IMR-90 (cell line): ENCODE measurements around the gene TSEN34. TPM values are rescaled to one million over a fixed set of nuclear protein-coding genes. Genes with fewer than 3 reads are reported as not detected.

ENCODE experiments used
- ATAC-seq: fragments of 200-7000 bp; cut with Tn5 transposase; 2 replicates; pipeline ENCODE4 v1.9.1; 2020; ENCODE audit warnings: low read depth, mild to moderate bottlenecking, moderate library complexity
- BruUV-seq: library from RNA; stranded (reverse); fragments of 400-500 nt; replicated peaks from 2 replicates; lab custom pipeline; 2021; lab: Mats Ljungman, UMichigan
- CTCF ChIA-PET: fragments of 300-600 bp; formaldehyde crosslinking; extraction: SDS; loops from one replicate; lab custom pipeline; 2021; ENCODE audit warnings: antibody characterized with exemption; lab: Yijun Ruan, JAX
- POLR2A ChIA-PET: fragments of 300-600 bp; sonication (Branson Sonifier 250); formaldehyde crosslinking; loops from one replicate; lab custom pipeline; 2022; ENCODE audit warnings: antibody characterized with exemption; ENCODE audit not compliant: unreplicated experiment; lab: Charles Lee
- DNase-seq: peaks from one replicate; pipeline ENCODE4 v3.0.0; 2013
- H2AFZ ChIP-seq: replicated peaks from 2 replicates; pipeline ENCODE3; 2013; ENCODE audit warnings: low read length, mild to moderate bottlenecking; ENCODE audit not compliant: poor library complexity
- H2AK5ac ChIP-seq: 2 replicates; pipeline ENCODE4 v1.6.1; 2013; ENCODE audit warnings: low read depth, low read length, inconsistent platforms
- H2AK9ac ChIP-seq: replicated peaks from 2 replicates; pipeline ENCODE3; 2013; ENCODE audit warnings: mild to moderate bottlenecking, low read depth, low read length, moderate library complexity; ENCODE audit not compliant: poor library complexity
- H2BK120ac ChIP-seq: 2 replicates; pipeline ENCODE4 v1.6.1; 2013; ENCODE audit warnings: low read depth, low read length, inconsistent platforms
- H2BK15ac ChIP-seq: 3 replicates; pipeline ENCODE4 v1.6.1; 2013; ENCODE audit warnings: low read depth, low read length, inconsistent platforms
- H2BK20ac ChIP-seq: 2 replicates; pipeline ENCODE4 v1.6.1; 2013; ENCODE audit warnings: low read depth, mild to moderate bottlenecking, inconsistent platforms, low read length, moderate library complexity
- H2BK5ac ChIP-seq: 2 replicates; pipeline ENCODE4 v1.6.1; 2013; ENCODE audit warnings: mild to moderate bottlenecking, low read depth, low read length, inconsistent platforms; ENCODE audit not compliant: poor library complexity, severe bottlenecking
- H3K14ac ChIP-seq: replicated peaks from 2 replicates; pipeline ENCODE4 v1.6.1; 2013; ENCODE audit warnings: low read depth, low read length, inconsistent platforms
- H3K18ac ChIP-seq: 2 replicates; pipeline ENCODE4 v1.6.1; 2013; ENCODE audit warnings: low read depth, low read length, control low read depth
- H3K23ac ChIP-seq: 2 replicates; pipeline ENCODE4 v1.6.1; 2013; ENCODE audit warnings: low read depth, low read length, inconsistent platforms
- H3K27ac ChIP-seq: 2 replicates; pipeline ENCODE4 v1.5.1; 2013; ENCODE audit warnings: mild to moderate bottlenecking, control low read depth, low read length; ENCODE audit not compliant: insufficient read depth
- H3K27me3 ChIP-seq: 2 replicates; pipeline ENCODE4 v1.6.1; 2013; ENCODE audit warnings: low read length; ENCODE audit not compliant: control insufficient read depth, insufficient read depth
- H3K36me3 ChIP-seq: 2 replicates; pipeline ENCODE4 v1.6.1; 2013; ENCODE audit warnings: low read length, mixed read lengths; ENCODE audit not compliant: control insufficient read depth, insufficient read depth
- H3K4ac ChIP-seq: 2 replicates; pipeline ENCODE4 v1.6.1; 2013; ENCODE audit warnings: low read depth, low read length, inconsistent platforms
- H3K4me1 ChIP-seq: 2 replicates; pipeline ENCODE4 v1.6.1; 2013; ENCODE audit warnings: low read length, mixed read lengths; ENCODE audit not compliant: control insufficient read depth, insufficient read depth
- H3K4me2 ChIP-seq: 2 replicates; pipeline ENCODE4 v1.6.1; 2013; ENCODE audit warnings: low read depth, mild to moderate bottlenecking, control low read depth, low read length, moderate library complexity
- H3K4me3 ChIP-seq: 2 replicates; pipeline ENCODE4 v1.5.1; 2013; ENCODE audit warnings: low read depth, mild to moderate bottlenecking, control low read depth, low read length, moderate library complexity; ENCODE audit not compliant: insufficient read depth
- H3K56ac ChIP-seq: 2 replicates; pipeline ENCODE4 v1.6.1; 2013; ENCODE audit warnings: low read length, inconsistent platforms; ENCODE audit not compliant: insufficient read depth; ENCODE audit errors: extremely low read depth
- H3K79me1 ChIP-seq, 2 experiments: 2 replicates each; pipeline ENCODE4 v1.6.1; 2013; ENCODE audit warnings: low read length in 2 of 2, inconsistent platforms in 1 of 2, low read depth in 1 of 2
- H3K9ac ChIP-seq: 2 replicates; pipeline ENCODE4 v1.6.1; 2013; ENCODE audit warnings: low read depth, low read length, control low read depth
- H3K9me1 ChIP-seq: 2 replicates; pipeline ENCODE4 v1.6.1; 2013; ENCODE audit warnings: low read length, inconsistent platforms; ENCODE audit not compliant: insufficient read depth
- H3K9me3 ChIP-seq: 2 replicates; pipeline ENCODE4 v1.6.1; 2013; ENCODE audit warnings: low read length; ENCODE audit not compliant: control insufficient read depth, insufficient read depth
- H4K20me1 ChIP-seq: 2 replicates; pipeline ENCODE4 v1.6.1; 2013; ENCODE audit warnings: low read length, inconsistent platforms; ENCODE audit not compliant: insufficient read depth
- H4K5ac ChIP-seq: 2 replicates; pipeline ENCODE4 v1.6.1; 2013; ENCODE audit warnings: mild to moderate bottlenecking, low read depth, low read length, control low read depth
- H4K8ac ChIP-seq, 2 experiments: 2 replicates each; pipeline ENCODE4 v1.6.1; 2013; ENCODE audit warnings: low read depth in 2 of 2, low read length in 2 of 2, control low read depth in 1 of 2, inconsistent platforms in 1 of 2
- H4K91ac ChIP-seq: 2 replicates; pipeline ENCODE4 v1.6.1; 2013; ENCODE audit warnings: low read depth, low read length, inconsistent platforms; ENCODE audit not compliant: insufficient read depth
- BHLHE40 ChIP-seq: fragments of 150-350 bp; IDR thresholded peaks from 2 replicates; pipeline ENCODE4 v1.6.1; 2016; ENCODE audit warnings: mild to moderate bottlenecking, low read depth, low read length
- CEBPB ChIP-seq: IDR thresholded peaks from 2 replicates; pipeline ENCODE4 v1.6.1; 2012; ENCODE audit warnings: low read depth, low read length, improper control_type of control experiment
- CHD1 ChIP-seq: IDR thresholded peaks from 2 replicates; pipeline ENCODE4 v1.6.1; 2012; ENCODE audit warnings: low read depth, low read length, improper control_type of control experiment
- CTCF ChIP-seq: conservative IDR thresholded peaks from 2 replicates; pipeline ENCODE4 v1.5.1; 2012; ENCODE audit warnings: mild to moderate bottlenecking, low read depth, low read length, improper control_type of control experiment
- ELK1 ChIP-seq: fragments of 150-350 bp; IDR thresholded peaks from 2 replicates; pipeline ENCODE4 v1.6.1; 2016; ENCODE audit warnings: low read depth, mild to moderate bottlenecking, low read length, moderate library complexity, borderline replicate concordance
- FOS ChIP-seq: fragments of 150-350 bp; IDR thresholded peaks from 2 replicates; pipeline ENCODE4 v1.6.1; 2016; ENCODE audit warnings: low read depth, low read length
- MAFK ChIP-seq: IDR thresholded peaks from 2 replicates; pipeline ENCODE4 v1.6.1; 2012; ENCODE audit warnings: low read depth, low read length, improper control_type of control experiment
- MAZ ChIP-seq: IDR thresholded peaks from 2 replicates; pipeline ENCODE4 v1.6.1; 2012; ENCODE audit warnings: low read depth, mild to moderate bottlenecking, low read length, improper control_type of control experiment, moderate library complexity, borderline replicate concordance
- MXI1 ChIP-seq: IDR thresholded peaks from 2 replicates; pipeline ENCODE4 v1.6.1; 2012; ENCODE audit warnings: low read depth, mild to moderate bottlenecking, low read length, moderate library complexity, borderline replicate concordance
- NFE2L2 ChIP-seq: fragments of 150-350 bp; IDR thresholded peaks from 2 replicates; pipeline ENCODE4 v1.6.1; 2016; ENCODE audit warnings: low read depth, mild to moderate bottlenecking, low read length
- POLR2A ChIP-seq: IDR thresholded peaks from 2 replicates; pipeline ENCODE4 v1.6.1; 2012; ENCODE audit warnings: mild to moderate bottlenecking, low read depth, low read length
- RAD21 ChIP-seq: IDR thresholded peaks from 2 replicates; pipeline ENCODE4 v1.6.1; 2012; ENCODE audit warnings: low read length, improper control_type of control experiment
- RCOR1 ChIP-seq: IDR thresholded peaks from 2 replicates; pipeline ENCODE4 v1.6.1; 2012; ENCODE audit warnings: mild to moderate bottlenecking, low read length, improper control_type of control experiment; ENCODE audit not compliant: insufficient replicate concordance
- RFX5 ChIP-seq: IDR thresholded peaks from 2 replicates; pipeline ENCODE4 v1.8.0; 2012; ENCODE audit warnings: low read depth, mild to moderate bottlenecking, low read length, moderate library complexity
- SMC3 ChIP-seq: fragments of 150-350 bp; IDR thresholded peaks from 2 replicates; pipeline ENCODE4 v1.6.1; 2016; ENCODE audit warnings: low read depth, mild to moderate bottlenecking, antibody characterized with exemption, low read length, moderate library complexity
- USF2 ChIP-seq: fragments of 150-350 bp; IDR thresholded peaks from 2 replicates; pipeline ENCODE4 v1.6.1; 2017; ENCODE audit warnings: mild to moderate bottlenecking, antibody characterized with exemption, low read length, low read depth
- WGBS, 2 experiments: methylation state at CpG; one replicate each; pipeline versions ENCODE4 v1.1.5 to v1.1.7; 2013; ENCODE audit warnings: missing lambda C conversion rate in 2 of 2; ENCODE audit not compliant: insufficient read length in 1 of 2; ENCODE audit errors: extremely low coverage in 2 of 2; 5-methylcytosine and 5-hydroxymethylcytosine counted together
- dilution Hi-C: fragments of 300-500 bp; cut with HindIII; formaldehyde crosslinking; loops from one replicate; pipeline ENCODE4 v1.14.3; 2018; ENCODE audit warnings: low sequenced_read_pairs; ENCODE audit not compliant: unreplicated experiment
- in situ Hi-C: fragments of 300-500 bp; cut with MboI; formaldehyde crosslinking; loops from 3 replicates; pipeline ENCODE4 v1.14.3; 2019; ENCODE audit warnings: low sequenced_read_pairs, inconsistent platforms, mixed read lengths
- intact Hi-C: fragments of 100-400 bp; cut with micrococcal nuclease; formaldehyde crosslinking; loops from 2 replicates; pipeline ENCODE4 v1.10.0; 2022
- polyA plus RNA-seq, 3 experiments: library from polyadenylated mRNA; depleted of rRNA; stranded (reverse); fragments of >200 nt; gene quantifications; 2 replicates each; pipeline ENCODE4 v1.2.3, GENCODE V29; 2012; ENCODE audit warnings: low replicate concordance in 1 of 3
- total RNA-seq: library from RNA; depleted of rRNA; stranded (reverse); fragments of >200 nt; gene quantifications from 2 replicates; pipeline ENCODE4 v1.2.3, GENCODE V29; 2012

TSEN34 gene
- total and polyA plus RNA-seq, 2 of the 4 experiments (the other 2 are of a cell fraction): 32.1 to 69.4 TPM

GRCh38 chr19:54186934-54187381 is 4.2 kb upstream of the TSEN34 start:
- intact Hi-C loops (no loop called here), in situ Hi-C loops (no loop called here), dilution Hi-C loops (no loop called here)
- Histone ChIP-seq H3K9me1 (peaks cover 3% of the 10 kb centered on the region; the same call in 1 of the 2 replicates), H3K27me3 (no peaks in the 10 kb centered on the region), H4K8ac (no peak overlapping the region), H2BK5ac (no peak overlapping the region), H2AK5ac (no peak overlapping the region; the same call in 1 of the 2 replicates), H2AFZ (no peak overlapping the region), H2AK9ac (no peak overlapping the region), H2BK120ac (no peak overlapping the region), H3K14ac (no peak overlapping the region), H4K5ac (no peak overlapping the region), H3K27ac (no peak overlapping the region), H4K20me1 (peaks cover 16% of the 10 kb centered on the region), H3K4me3 (no peak overlapping the region), H3K4me1 (peaks cover 3% of the 10 kb centered on the region), H3K9ac (no peak overlapping the region), H3K9me3 (no peaks in the 10 kb centered on the region), H3K4me2 (no peak overlapping the region), H3K23ac (no peak overlapping the region), H2BK15ac (no peak overlapping the region), H4K91ac (no peak overlapping the region), H3K79me1 (peaks cover 16 to 43% of the 10 kb centered on the region in 2 experiments), H3K4ac (no peak overlapping the region), H2BK20ac (no peak overlapping the region), H3K56ac (no peak overlapping the region), H3K18ac (no peak overlapping the region), H3K36me3 (peaks cover 25% of the 10 kb centered on the region)
- ATAC-seq (no peak), DNase-seq (no peak)
- ChIA-PET CTCF (no interaction called here), POLR2A (no interaction called here)
- TF ChIP-seq RCOR1 (no peak), RAD21 (no peak), FOS (no peak), CTCF (no peak), RFX5 (no peak), SMC3 (no peak), USF2 (no peak), POLR2A (no peak), BHLHE40 (no peak), MAZ (no peak), CEBPB (no peak), NFE2L2 (no peak), MAFK (no peak), CHD1 (no peak), MXI1 (no peak), ELK1 (no peak)
- 83% methylated on average over 4 of the region's 11 CpGs; no CpG with 5 or more reads in 1 of the 2 experiments for WGBS, 2 experiments
- BruUV-seq: TSS peak; percentile 20
